Pericardium fibroblast (primary cell): ENCODE data around the gene GIMAP7. TPM values are rescaled to one million over a fixed set of nuclear protein-coding genes. Genes with fewer than 3 reads are reported as not detected.

Experiments used
- total RNA-seq: library from RNA; depleted of rRNA; stranded (reverse); fragments of >200 nt; gene quantifications from 2 replicates; pipeline ENCODE4 v1.2.3, GENCODE V29; 2015

GIMAP7 gene
- not detected in 2 replicates for total RNA-seq

DNA sequence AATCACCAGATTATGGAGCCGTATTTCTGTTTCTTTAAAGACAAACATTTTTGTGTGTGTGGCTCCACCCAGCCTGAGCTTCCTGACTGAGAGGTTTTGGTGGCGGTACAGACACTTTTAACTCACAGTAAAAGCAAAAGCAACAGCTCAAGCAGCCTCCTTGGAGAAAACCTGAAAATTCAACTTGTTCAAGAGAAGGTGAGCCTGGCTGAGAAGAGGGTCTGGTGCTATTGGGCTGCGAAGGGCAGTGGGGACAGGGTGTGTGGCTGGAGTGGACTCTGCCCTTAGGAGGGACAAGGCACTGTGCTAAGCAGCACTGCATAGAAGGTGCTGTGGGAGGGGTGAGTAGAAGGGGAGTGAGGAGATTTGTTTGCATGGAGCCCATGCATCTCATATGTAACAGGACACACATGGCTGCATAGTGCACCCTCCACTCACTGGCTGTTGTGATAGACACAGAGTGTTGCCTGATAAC lies at the start of gene GIMAP7:
TSS of gene GIMAP7 (plus strand) at position 125 of the 475 bp plus-strand sequence. CDS start 5,103 bp downstream, outside the sequence.

DNA sequence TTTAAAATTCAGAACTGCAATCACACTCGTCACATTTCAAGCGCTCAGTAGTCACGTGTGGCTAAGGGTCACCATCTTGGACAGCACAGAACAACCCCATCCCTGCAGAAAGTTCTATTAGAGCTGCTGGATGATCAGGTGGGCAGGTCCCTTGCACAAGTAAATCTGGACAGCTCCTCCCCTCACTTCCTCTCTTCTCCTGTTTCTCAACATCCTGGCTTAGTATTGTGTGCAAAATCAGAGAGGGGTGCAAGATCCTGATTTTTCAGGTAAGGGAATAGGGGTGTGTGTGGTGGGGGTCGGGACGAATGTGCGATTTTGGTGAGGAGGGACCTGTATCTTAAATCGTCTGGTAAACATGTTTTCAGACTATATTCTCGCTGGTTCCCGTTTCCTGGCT lies 52.5 kb downstream of the GIMAP7 start, which contains the start of gene GIMAP4:
TSS of gene GIMAP4 (plus strand) at position 222 of the 400 bp plus-strand sequence. CDS start 2,512 bp downstream, outside the sequence.

Other genes starting within 250 kb of the GIMAP7 start
- gene LRRC61, start 191.5 kb upstream of the GIMAP7 start, total RNA-seq = 2.0 TPM in 1 of 2 replicates, not detected in the other
- 0.09 TPM in 1 of 2 replicates, not detected in the other for gene ACTR3C, start 191.3 kb upstream of the GIMAP7 start, total RNA-seq
- gene RARRES2, start 173.2 kb upstream of the GIMAP7 start, total RNA-seq = 90.6 and 142 TPM in 2 replicates
- 54.8 and 57.9 TPM in 2 replicates for gene REPIN1, start 146.1 kb upstream of the GIMAP7 start, total RNA-seq
- gene ZNF775, start 135.5 kb upstream of the GIMAP7 start, total RNA-seq = 6.4 and 8.2 TPM in 2 replicates
- not detected in 2 replicates for gene GIMAP8, start 64.2 kb upstream of the GIMAP7 start, total RNA-seq
- not detected in 2 replicates for gene GIMAP4, start 52.5 kb downstream of the GIMAP7 start, total RNA-seq
- gene GIMAP6, start 117.5 kb downstream of the GIMAP7 start, total RNA-seq = not detected in 2 replicates
- gene GIMAP2, start 170.8 kb downstream of the GIMAP7 start, total RNA-seq = 0.09 and 0.12 TPM in 2 replicates
- gene GIMAP1, start 201.7 kb downstream of the GIMAP7 start, total RNA-seq = not detected in 2 replicates
- not detected in 2 replicates for gene GIMAP5, start 222.5 kb downstream of the GIMAP7 start, total RNA-seq